SJCRH30 (cell line): ENCODE data around the gene ACTR8. TPM values are rescaled to one million over a fixed set of nuclear protein-coding genes. Genes with fewer than 3 reads are reported as not detected.

Experiments
- DNase-seq, 2 experiments: peaks; one replicate each; pipeline ENCODE4 v3.0.0-alpha.2; 2015 to 2020
- H3K27ac ChIP-seq: fragments of 250-450 bp; sonication (Bioruptor Pico); 2 replicates; pipeline ENCODE4 v1.5.1; 2020; ENCODE audit warnings: mild to moderate bottlenecking, moderate library complexity
- H3K27me3 ChIP-seq: fragments of 250-450 bp; sonication (Bioruptor Pico); 2 replicates; pipeline ENCODE4 v1.5.1; 2020; ENCODE audit warnings: mild to moderate bottlenecking, moderate library complexity
- H3K36me3 ChIP-seq: fragments of 250-450 bp; sonication (Bioruptor Pico); 2 replicates; pipeline ENCODE4 v1.5.1; 2020; ENCODE audit warnings: mild to moderate bottlenecking, moderate library complexity
- H3K4me1 ChIP-seq: fragments of 250-450 bp; sonication (Bioruptor Pico); 2 replicates; pipeline ENCODE4 v1.5.1; 2020; ENCODE audit warnings: mild to moderate bottlenecking, moderate library complexity
- H3K4me3 ChIP-seq: fragments of 250-450 bp; sonication (Bioruptor Pico); 2 replicates; pipeline ENCODE4 v1.5.1; 2020; ENCODE audit warnings: mild to moderate bottlenecking, moderate library complexity
- H3K9me3 ChIP-seq: fragments of 250-450 bp; sonication (Bioruptor Pico); replicated peaks from 2 replicates; pipeline ENCODE4 v1.5.1; 2020; ENCODE audit warnings: mild to moderate bottlenecking, moderate library complexity
- total RNA-seq: library from RNA; depleted of rRNA; stranded (reverse); fragments of >200 nt; shearing (Covaris generic); gene quantifications from 2 replicates; pipeline ENCODE4 v1.2.3, GENCODE V29; 2014

ACTR8 gene
- total RNA-seq, 1 experiment from 2014 or later, result 20.3 TPM

- Histone ChIP-seq H3K4me1 (no peaks in the 10 kb centered on the region), H3K27ac (no peak within 1 kb of the TSS), H3K27me3 (no peaks in the 10 kb centered on the region), H3K36me3 (no peaks in the 10 kb centered on the region), H3K4me3 (no peak within 1 kb of the TSS), H3K9me3 (no peaks in the 10 kb centered on the region)
- no peak for DNase-seq
Measured at GRCh38 chr3:53846134-53846850, 35.7 kb downstream of the ACTR8 start, which contains the start of the genes CHDH and IL17RB. CHDH (minus strand) TSS chr3:53846419; CDS start chr3:53824008, 22,411 bp downstream. IL17RB (plus strand) TSS chr3:53846568; CDS start chr3:53846589, 21 bp downstream.

DNA sequence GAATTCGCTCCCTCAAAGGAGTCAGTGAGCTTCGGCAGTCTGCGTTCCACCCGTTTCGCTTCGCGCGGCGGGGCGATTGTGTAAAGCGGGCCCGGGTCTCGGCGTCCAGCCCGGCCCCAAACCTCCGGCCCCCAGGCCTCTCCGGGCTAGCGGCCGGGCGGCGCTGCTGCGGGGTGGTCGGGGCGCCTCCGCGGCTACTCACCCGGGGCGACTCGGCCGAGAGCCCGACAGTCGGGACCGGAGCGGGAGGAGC is 36.1 kb downstream of the ACTR8 start:
- no peak for DNase-seq
- Histone ChIP-seq H3K4me1 (no peaks in the 10 kb centered on the region), H3K27me3 (no peaks in the 10 kb centered on the region), H3K27ac (no peak overlapping the region), H3K4me3 (no peak overlapping the region), H3K9me3 (no peaks in the 10 kb centered on the region), H3K36me3 (no peaks in the 10 kb centered on the region)

DNA sequence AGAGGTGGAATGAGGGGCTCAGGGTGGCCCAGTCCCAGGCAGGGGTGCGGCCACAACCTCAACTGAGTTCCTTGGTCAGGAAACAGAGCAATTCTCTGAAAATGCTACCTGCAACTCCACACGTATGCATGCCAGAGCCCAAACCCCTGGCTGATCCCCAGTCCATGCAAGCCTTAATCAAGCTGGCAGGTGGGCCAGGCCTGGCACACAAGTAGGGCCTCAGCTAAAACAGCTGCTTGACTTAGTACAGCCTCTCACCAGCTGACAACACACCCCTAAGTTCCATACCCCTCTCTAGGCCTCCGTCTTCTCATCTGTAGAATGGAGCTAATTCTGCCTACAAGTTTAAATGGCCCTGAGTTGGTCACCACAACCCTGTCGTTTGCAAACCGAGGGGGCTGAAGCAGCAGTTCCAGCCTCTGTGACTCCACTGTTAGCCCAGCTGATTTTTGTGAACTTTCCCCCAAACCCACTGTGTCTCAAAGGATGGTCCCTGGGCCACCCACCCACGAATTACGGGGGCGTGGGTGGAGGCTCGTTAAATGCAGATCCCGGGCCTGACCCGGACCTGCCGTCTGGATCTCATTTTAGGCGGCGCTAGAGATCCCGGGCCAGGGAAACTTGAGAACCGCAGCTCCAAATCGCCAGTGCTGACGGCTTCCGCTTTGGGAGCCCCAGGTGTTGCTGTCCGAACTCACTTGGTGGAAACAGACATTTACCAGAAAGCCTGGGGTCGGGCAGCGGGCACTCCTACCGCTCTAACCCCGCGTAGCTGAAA is 36.7 kb downstream of the ACTR8 start:
- DNase-seq, result no peak
- no peak overlapping the region for H3K4me3 ChIP-seq
- H3K27me3 ChIP-seq, result no peaks in the 10 kb centered on the region
- H3K36me3 ChIP-seq, result no peaks in the 10 kb centered on the region
- no peaks in the 10 kb centered on the region for H3K9me3 ChIP-seq
- H3K27ac ChIP-seq, result no peak overlapping the region
- H3K4me1 ChIP-seq, result no peaks in the 10 kb centered on the region

DNA sequence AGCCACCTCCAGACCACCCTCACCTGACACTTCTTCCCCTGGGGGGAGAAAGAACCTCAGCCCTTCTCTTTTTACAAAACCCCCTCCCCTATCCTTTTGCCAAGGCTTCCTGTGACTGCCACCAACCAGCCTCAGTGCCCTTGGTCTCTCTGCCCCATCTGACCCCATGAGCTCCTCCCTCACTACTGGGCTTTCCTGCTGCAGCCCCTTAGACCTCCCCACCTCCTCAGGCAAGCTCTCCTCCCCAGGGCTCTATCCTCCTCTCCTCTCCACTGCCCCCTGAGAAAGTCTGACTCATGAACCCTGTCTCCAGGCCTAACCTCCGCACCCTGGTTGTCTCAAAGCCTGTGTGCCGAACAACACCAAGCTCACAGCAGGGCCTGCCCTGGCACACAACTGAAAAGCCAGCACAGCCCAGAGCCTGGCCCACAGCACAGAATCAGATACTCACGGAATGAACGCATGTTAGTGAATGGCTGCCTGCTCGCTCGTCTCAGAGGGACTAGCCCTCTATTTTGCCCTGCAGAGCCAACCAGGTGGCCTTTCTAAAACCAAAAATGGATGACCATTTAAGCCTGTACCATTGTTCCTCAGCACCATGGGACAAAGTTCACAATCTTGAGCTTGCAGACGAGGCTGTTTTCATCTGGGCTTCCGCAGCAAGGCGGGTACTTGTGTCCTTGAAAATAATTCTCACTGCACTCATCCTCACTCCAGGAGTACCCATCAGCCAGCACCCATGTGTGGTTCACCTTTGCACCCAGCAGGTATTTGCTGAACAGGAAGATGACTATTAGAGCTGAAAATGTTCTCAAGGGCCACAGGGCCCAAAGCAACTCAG is 37.5 kb downstream of the ACTR8 start:
- Histone ChIP-seq H3K36me3 (no peaks in the 10 kb centered on the region), H3K4me3 (no peak overlapping the region), H3K27me3 (no peaks in the 10 kb centered on the region), H3K4me1 (no peaks in the 10 kb centered on the region), H3K27ac (no peak overlapping the region), H3K9me3 (no peaks in the 10 kb centered on the region)
- DNase-seq, result no peak

GRCh38 chr3:53843195-53844177 is 38.5 kb downstream of the ACTR8 start:
- no peaks in the 10 kb centered on the region for H3K27me3 ChIP-seq

DNA sequence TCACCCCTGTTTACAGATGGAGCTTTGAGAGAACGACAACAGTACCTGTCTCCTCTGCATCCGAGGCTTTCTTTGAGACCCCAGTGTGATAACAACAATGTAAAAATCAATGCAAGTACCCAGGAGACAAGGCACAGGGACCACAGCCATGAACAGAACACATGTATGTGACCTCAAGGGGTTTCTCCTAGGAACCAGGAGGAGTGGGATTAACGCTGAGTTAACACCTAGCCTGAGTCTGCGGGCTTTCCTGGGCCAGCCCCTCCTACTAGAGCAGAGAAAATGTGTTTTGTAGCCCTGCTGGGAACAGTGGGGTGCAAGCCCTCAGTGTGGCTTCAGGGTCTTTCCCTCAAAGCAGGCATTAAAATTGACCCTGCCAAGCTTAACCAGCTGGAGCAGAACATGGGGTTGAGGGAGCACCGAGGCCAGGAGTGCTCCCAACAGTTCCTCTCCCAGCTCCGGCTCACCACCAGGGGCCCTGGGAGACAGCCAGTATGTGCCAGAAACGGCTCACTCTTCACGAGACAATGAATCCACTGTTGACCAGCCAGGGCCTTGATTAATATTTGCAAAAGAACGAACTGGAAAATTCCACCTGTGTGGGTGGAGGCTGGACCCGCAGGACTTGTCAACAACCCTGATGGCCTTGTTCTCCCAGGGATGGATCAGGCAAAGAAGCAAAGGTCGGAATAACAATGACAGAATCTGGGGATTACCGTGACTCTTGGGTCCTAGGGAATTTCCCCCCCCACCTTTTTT is 39.3 kb downstream of the ACTR8 start:
- Histone ChIP-seq H3K36me3 (no peaks in the 10 kb centered on the region), H3K27ac (no peak overlapping the region), H3K9me3 (no peaks in the 10 kb centered on the region), H3K4me1 (no peaks in the 10 kb centered on the region), H3K27me3 (no peaks in the 10 kb centered on the region), H3K4me3 (no peak overlapping the region)
- peak in 1 of 2 experiments; percentile 27 for DNase-seq

More at GRCh38 chr3:53843195-53844177, 38.5 kb downstream of the ACTR8 start:
- no peaks in the 10 kb centered on the region for H3K4me1 ChIP-seq
- no peaks in the 10 kb centered on the region for H3K36me3 ChIP-seq
- H3K27ac ChIP-seq, result no peak overlapping the region
- DNase-seq, result no peak
- H3K9me3 ChIP-seq, result no peaks in the 10 kb centered on the region
- H3K4me3 ChIP-seq, result no peak overlapping the region

- no peak for DNase-seq
- no peak overlapping the region for H3K27ac ChIP-seq
- no peaks in the 10 kb centered on the region for H3K27me3 ChIP-seq
- no peak overlapping the region for H3K4me3 ChIP-seq
- no peaks in the 10 kb centered on the region for H3K36me3 ChIP-seq
- H3K4me1 ChIP-seq, result no peaks in the 10 kb centered on the region
- H3K9me3 ChIP-seq, result no peaks in the 10 kb centered on the region
Measured at GRCh38 chr3:53841296-53841695, 40.7 kb downstream of the ACTR8 start.

DNA sequence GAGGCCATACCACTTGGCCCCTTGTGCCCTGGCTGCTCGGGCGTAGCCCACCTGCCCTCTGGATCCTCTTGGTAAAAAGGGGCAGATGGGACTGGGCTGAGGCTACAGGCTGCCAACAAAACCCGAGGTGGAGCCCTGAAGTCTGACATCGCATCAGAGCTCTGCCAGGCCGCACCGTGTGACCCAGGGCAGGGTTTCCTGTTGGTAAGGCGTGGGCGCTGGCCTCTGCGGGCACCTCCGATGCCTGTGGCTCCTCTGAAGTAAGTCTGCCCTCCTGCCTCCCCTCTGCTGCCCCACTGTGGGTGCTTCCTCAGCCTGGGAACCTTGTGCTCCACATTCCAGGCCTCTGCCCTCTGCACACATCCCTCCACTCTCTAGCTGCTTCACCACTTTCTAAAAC is 44.6 kb downstream of the ACTR8 start:
- DNase-seq, result no peak
- no peaks in the 10 kb centered on the region for H3K36me3 ChIP-seq
- no peaks in the 10 kb centered on the region for H3K9me3 ChIP-seq
- no peak overlapping the region for H3K27ac ChIP-seq
- H3K4me1 ChIP-seq, result no peaks in the 10 kb centered on the region
- H3K27me3 ChIP-seq, result no peaks in the 10 kb centered on the region
- no peak overlapping the region for H3K4me3 ChIP-seq

GRCh38 chr3:53836084-53836872 is 45.7 kb downstream of the ACTR8 start:
- Histone ChIP-seq H3K4me1 (no peaks in the 10 kb centered on the region), H3K4me3 (no peak overlapping the region), H3K27me3 (no peaks in the 10 kb centered on the region), H3K36me3 (no peaks in the 10 kb centered on the region), H3K9me3 (no peaks in the 10 kb centered on the region), H3K27ac (no peak overlapping the region)
- no peak for DNase-seq

DNA sequence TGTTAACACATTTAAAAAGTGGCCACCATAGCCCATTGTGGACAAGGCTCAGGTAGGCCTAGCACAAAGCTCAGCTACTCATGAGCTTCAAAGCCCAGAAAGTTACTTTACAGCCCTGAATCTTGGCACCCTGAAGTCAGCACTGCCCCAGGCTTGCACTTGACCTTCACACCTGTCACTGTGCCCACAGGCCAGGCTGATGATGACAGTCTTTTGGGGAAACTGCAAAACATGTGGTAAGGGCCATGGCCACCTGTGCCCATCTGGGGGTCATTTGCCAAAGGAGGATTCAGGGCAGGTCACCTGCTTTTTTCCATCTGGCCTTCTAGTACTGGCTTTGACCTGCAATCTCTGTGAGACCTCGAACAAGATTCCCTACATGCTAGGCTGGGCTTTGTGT is 46.7 kb downstream of the ACTR8 start:
- H3K36me3 ChIP-seq, result no peaks in the 10 kb centered on the region
- no peaks in the 10 kb centered on the region for H3K27me3 ChIP-seq
- DNase-seq, result peak in 1 of 2 experiments; percentile 12
- H3K4me1 ChIP-seq, result no peaks in the 10 kb centered on the region
- no peaks in the 10 kb centered on the region for H3K9me3 ChIP-seq
- H3K4me3 ChIP-seq, result no peak overlapping the region
- H3K27ac ChIP-seq, result no peak overlapping the region

DNA sequence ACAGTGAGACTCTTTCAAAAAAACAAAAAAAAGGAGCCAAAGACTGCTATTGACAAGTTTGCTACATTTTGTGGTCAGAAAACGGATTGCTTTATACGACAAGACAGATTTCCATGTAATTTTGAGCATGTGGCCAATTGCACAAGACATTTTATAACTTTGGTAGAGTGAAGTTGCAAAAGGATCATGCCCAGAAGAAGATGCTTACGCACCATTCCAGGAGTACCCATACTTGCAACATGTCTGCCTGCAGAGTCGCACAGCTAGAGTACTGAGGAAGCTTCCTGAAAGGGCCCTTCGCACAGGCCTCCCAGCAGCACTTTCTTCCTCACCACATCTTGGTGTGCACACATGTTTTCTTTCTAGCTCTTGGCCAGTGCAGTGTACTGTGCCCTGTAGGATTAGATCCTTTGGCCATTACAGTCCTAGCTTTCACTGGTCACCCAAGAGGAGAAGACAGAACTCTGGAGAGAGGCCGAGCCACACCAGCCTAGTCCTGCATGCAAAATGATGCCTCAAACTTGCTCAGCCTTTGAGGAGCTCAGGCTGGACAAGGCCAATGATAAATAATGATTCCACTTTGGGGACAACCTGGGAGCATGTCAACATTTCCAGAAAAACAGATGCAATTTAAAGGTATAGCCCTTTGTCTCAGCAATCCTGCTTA is 47.4 kb downstream of the ACTR8 start:
- Histone ChIP-seq H3K36me3 (no peaks in the 10 kb centered on the region), H3K27me3 (no peaks in the 10 kb centered on the region), H3K9me3 (no peaks in the 10 kb centered on the region), H3K4me1 (no peaks in the 10 kb centered on the region), H3K4me3 (no peak overlapping the region), H3K27ac (no peak overlapping the region)
- no peak for DNase-seq

DNA sequence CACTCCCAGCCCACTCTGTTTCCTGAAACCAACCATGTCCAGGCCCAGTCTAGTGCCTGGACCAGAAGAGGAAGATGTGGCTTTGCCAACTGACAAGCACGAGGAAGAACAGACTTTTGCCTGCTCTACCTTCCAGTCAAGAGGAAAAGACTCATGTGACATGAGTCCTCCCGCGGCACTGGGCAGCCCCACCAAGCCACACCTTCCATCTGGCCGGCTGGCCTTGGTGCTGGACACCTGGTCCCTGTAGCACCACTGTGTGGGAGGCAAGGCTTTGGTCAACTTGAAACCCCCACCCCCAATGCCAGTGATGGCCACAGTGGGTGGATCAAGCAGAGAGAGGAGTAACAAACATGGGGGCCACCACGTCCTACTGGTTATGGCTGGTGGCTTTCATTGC is 48.3 kb downstream of the ACTR8 start:
- DNase-seq, result no peak
- no peaks in the 10 kb centered on the region for H3K36me3 ChIP-seq

More for the DNA sequence above, 48.3 kb downstream of the ACTR8 start:
- Histone ChIP-seq H3K27me3 (no peaks in the 10 kb centered on the region), H3K4me3 (no peak overlapping the region), H3K4me1 (no peaks in the 10 kb centered on the region), H3K9me3 (no peaks in the 10 kb centered on the region), H3K27ac (no peak overlapping the region)
